Inflammatory macrophage treated with lipopolysaccharide for 4 hours (primary cell): ENCODE data around the gene GSK3A.
A peak's percentile ranks its signal among the peaks of the same experiment; 100 is the strongest.

Experiments used
- DNase-seq: peaks from one replicate; pipeline ENCODE4 v3.0.0-alpha.2; 2020

Gene GSK3A

GRCh38 chr19:42220751-42221097 is 21.7 kb downstream of the GSK3A start:
- DNase-seq = no peak

DNA sequence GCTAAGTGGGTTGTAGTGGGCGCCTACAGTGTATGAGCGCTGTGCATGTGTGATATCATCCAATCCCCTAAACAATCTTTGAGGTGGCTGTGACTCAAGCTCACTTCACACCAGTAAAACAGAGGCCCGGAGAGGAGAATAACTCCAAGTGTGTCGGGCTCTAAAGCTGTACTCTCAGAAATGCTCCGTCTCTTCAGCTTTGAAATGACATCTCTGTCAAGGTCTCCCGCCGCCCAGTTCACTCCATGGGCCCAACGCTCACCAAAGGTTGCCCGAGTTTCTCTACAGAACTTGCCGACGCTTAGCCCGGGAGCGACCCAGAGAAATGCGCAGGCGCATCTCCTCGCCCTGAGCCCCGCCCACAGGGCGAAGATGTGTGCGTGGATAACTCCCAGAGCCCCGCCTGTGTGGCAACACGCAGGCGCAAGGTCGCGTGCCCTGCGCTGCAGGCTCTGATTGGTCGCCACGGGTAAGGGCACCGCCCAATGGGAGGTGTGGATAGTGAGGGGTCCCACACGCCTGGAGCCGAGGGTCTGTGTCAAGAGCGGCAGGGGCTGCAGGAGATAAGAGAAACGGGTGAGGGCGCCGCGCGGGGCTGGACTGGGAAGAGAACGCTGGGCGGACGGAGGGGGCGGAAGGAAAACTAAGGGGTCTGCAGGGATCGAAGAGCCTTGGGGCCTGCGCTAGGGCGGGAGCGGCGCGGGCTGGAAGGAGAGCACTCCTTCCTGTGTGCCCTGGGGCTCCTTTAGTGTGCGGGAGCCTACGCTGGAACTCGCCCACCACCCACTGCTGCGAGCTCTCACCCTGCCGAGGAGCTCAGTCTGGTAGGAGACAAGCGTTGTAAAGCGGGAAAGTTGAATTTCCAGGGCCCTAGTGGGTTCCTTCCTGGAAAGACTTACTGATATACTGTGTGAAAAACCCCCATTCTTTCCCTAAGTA is 22.3 kb downstream of the GSK3A start, which contains the start of gene ZNF526:
Gene ZNF526, plus strand, starts transcription at position 501 of the 939 bp plus-strand sequence. CDS start 4,092 bp downstream, outside the sequence.
- DNase-seq = peak; percentile 99

GRCh38 chr19:42217520-42218437 is 24.6 kb downstream of the GSK3A start, which contains the start of gene DEDD2:
DEDD2 (minus strand) TSS chr19:42217677; CDS start chr19:42217007, 670 bp downstream.
- peak; percentile 100 for DNase-seq

DNA sequence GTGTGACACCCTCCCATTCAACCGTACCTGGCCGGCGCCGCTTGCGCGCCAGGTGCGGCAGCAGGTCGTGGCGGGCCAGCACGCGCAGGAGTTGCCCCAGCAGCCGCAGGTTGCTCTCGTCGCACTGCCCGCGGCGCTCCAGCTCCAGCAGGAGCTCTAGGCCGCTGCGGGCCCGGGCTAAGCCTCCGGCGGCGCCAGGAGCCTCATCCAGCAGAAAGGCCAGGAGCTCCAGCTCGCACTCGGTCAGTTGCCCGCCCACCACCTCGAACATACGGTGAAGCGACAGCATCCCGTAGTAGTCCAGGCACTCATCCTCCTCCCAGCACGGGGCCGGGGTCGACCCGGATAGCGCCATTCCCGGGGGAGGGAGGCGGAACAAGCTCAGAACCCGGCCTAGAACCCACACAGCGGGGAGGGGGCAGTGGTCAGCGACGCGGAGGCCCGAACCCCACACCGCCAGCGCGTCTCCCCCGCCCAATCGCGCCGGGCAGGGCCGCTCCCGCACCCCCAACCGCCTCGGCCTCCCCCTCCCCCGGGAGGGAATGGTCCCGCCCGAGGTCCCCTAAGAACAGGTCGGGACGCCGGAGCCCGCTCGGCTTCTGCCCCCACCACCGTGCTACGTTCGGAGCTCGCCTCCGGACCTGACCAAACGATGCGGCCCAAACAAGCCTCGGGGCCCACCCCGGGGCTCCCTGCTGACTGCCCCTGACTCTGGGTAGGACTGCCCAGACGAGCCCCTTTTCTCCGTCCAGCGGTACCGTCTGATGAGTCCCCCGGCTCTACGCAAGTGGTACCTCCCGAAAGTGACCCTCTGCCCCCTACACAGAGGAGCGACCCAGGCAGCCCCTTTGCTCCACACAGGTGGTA is 25.5 kb downstream of the GSK3A start:
- DNase-seq = peak; percentile 31

GRCh38 chr19:42214810-42215485 is 27.5 kb downstream of the GSK3A start:
- DNase-seq = no peak

DNA sequence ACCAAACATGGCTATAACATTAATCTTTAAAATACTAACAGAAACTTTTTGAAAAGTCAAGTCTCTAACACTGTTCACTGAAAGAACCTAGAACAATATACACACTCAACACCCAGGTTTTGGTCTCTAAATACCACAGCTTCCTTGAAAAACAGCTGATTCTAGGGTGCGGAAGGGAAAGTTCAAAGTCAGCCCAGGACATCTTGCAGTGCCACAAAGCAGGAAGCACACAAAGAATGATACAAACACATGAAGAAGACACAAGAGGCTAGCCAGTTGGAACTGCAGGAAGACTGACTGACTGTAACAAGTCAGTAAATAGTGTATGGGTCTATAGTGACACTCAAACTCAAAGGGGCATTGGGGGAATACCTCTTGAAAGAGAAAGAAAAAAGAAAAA is 29.5 kb downstream of the GSK3A start:
- DNase-seq = peak; percentile 53

DNA sequence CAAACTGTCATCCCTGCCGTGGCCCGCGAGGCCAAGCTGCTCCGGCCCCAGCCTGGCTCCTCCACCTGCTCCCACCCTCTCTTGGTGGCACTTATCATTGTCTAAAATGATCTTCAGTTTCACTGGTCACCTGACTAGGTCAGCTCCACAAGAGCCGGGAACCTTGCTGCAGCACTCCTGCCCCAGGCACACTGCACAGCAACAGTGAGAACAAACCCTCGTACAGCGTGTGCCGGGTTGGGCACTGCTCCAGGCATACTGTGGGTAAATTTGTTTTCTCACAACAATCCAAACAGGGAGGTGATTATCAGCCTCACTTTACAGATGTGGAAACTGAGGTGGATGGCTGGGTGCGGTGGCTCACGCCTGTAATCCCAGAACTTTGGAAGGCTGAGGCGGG is 33.8 kb downstream of the GSK3A start:
- no peak for DNase-seq

DNA sequence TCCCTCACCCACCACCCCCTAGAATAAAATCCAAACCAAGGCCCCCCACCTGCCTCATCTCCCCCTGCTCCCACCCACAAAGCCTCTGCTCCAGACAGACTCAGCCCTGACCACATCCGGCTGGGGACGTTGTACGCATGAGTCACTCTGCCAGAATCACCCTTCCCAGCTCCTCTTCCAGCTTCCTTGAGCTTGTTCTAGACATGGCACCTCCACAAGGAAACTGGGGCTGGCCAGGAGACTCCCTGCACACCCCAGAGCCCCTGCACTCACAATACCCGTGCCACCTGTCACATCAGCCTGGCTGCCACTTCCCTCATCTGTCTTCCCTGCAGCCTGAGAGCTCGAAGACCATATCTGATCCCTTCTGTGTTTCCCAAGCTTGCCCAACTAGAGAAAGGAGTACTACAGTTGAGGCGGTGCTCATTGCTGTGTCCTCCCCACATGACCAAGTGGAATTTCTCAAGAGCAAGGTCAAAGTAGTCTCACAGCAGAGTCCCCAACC is 34.6 kb downstream of the GSK3A start:
- peak; percentile 95 for DNase-seq

DNA sequence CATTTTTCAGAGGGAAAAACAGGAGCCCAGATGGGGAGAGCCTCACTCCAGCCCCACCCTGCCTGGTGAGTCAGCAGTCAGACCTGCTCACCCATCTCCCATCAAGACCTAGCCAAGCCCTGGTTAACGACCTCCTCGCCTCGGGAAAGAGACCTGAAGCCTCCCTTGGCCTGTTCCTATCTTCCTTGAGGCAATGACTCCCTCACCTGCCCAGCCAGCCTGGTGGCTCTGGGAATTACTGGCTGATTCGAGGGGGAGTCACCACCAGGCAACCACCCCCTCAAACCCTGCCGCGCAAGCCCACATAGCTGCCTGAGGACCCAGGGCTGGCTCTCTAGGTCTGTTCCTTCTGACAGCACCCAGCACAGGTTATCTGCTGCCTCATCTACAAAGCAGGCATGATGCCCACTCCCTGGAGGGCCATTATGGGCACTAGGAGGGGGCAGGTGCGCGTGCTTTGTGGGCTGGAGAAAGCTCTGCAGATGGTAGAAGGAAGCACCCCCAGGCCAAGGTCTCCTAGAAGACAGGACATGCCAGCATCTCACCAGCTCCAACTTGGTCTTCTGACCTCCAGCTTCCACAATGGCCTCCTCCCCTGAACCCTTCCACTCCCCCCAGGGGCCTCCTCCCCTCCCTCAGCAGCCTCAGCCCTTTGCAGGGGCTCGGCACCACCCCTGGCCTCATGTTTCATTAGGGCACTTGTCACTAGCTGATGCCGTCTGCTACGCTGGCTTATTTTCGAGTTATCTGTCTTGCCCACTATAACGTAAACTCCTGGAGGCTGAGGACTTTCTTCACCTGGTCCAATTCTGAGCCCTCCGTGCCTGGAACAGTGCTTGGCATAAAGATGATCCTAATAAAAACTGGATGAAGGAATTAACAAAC is 35.3 kb downstream of the GSK3A start:
- DNase-seq = no peak

DNA sequence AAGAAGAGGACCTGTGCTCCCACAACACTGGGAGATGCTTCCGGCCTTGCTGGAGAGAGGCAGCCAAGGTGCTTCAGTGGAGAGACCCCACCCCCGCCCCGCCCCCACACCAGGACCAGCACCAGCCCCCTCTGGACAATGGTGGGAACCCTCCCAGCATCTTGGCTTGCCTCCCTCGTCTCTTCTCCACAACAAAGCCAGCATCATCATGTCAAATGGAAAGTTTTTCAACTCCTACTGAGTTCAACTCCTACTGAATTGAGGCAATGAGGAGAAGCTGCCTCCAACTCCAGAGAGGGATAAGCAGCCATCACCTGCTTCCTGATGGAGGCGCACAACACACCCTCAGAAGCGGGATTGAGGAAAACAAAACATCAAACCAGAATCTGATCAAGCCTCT is 37.7 kb downstream of the GSK3A start:
- no peak for DNase-seq

DNA sequence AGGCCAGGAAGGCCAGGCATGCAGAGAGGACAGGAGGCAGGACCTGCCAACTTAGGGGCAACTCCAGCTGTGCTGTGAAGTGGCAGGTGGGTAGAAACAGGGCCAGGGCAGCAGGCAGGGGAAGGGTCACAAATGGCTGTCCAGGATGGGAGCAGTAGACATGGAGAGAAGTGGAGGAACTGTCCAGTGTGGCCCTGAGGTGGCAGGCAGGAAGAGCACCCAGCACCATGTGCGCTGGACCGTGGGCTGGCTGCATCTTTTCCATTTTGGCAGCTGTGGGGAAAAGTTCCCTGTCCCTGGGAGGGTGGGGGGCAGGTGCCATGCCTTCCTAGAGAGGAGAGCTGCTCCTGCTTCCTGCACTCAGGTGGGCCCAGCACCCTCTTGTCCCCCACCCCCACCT is 38.7 kb downstream of the GSK3A start:
- DNase-seq = no peak

- peak; percentile 67 for DNase-seq
Measured at GRCh38 chr19:42202290-42202880, 40.0 kb downstream of the GSK3A start.

DNA sequence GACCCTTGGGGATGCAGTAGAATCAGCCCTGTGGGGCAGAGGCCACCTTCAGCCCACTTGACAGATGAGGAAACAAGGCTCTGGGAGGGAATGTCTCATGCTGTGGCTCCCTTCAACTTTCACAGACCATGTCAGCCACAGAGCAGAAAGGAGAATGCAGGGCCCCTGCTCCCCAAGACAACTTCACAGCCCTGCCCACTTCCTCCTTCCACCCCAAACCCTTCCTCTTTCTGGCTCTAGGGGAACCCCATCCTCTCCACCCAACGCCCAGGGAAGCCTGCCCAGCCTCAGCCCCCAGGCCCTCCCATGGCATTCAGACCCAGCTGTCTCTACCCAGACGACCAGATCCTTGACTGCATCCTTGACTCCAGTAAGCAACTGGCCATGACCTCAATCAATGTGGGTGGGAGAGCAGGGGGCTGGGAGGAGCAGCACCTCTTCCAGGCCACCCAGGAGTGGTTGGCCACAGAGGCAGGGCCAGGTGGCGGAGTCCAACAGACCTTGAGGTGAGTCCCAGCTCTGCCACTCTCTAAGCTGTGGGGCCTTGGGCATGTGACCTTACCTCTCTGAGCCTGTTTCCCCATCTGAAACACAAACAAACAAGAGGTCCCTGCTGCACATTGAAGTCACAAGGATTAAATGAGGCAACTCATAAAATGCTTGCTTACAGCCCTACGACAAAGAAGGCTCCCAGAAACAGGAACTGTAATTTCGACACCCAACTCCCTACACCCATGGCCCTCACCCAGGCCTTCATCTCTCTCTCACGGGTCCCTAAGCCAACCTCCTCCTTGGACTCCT is 40.7 kb downstream of the GSK3A start:
- peak; percentile 97 for DNase-seq

- no peak for DNase-seq
Measured at GRCh38 chr19:42200116-42200715, 42.2 kb downstream of the GSK3A start.

DNA sequence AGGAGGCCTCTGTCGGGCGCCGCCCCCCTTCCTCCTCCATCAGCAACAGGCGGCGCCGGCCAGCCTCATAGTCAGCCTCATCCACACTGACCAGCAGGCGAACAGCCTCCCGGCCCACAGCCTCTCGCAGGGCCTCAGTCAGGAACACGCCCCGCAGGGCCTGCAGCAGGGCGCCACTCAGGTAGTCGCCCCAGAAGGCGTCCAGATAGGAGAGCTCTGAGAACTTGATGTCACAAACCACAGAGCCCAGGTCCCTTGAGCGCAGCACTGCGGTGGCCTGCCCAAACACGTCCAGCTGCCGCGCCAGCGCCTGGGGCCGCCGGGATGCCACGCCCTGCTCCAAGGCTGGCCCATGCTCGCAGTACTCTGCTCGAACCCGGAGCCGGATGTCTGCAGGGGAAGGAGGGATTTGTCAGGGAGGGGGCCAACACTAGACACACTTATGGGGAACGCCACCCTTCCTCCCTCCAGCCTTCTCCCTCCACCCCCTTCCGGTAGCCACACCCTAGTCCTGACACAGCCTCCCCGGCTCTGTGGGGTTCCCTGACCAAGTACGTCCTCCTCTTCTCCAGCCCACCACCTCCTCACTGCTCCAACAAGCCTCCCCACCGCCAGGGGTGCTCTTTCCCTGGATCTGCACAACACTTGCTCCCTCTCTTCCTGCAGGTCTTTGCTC is 42.8 kb downstream of the GSK3A start:
- peak; percentile 82 for DNase-seq

GRCh38 chr19:42198676-42199439 is 43.5 kb downstream of the GSK3A start:
- no peak for DNase-seq

DNA sequence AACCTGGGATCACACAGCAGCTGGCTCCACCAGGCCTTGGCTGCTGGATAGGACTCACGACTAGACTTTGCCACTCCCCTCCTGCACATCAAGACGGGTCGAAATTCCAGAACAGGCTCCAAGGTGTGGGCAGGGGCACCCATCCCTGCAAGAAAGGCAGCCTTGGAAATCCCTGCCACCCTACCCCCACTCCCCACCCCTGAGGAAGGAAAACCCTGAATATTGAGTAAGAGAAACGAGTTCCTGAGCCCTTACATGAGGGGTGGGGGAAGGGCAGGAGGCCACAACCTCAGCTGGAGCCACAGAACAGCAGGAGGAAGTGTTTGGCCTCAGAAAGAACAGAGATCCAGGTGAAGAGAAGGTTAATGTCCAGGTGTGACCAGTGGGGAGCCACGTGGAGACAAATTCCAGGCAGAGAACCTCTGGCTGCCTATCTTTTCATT is 45.0 kb downstream of the GSK3A start:
- DNase-seq = peak; percentile 35
